Fibroblast of villous mesenchyme (primary cell): ENCODE measurements around the gene CUL3. TPM values are rescaled to one million over a fixed set of nuclear protein-coding genes. Genes with fewer than 3 reads are reported as not detected.

ENCODE experiments used
- DNase-seq: peaks from one replicate; pipeline ENCODE4 v3.0.0-alpha.2; 2010; ENCODE audit warnings: low read depth
- H3K4me3 ChIP-seq: 2 replicates; pipeline ENCODE4 v1.5.1; 2011; ENCODE audit warnings: low read depth, mild to moderate bottlenecking, low read length
- CTCF ChIP-seq: IDR thresholded peaks from 2 replicates; pipeline ENCODE4 v1.5.1; 2012; ENCODE audit warnings: low read depth, mild to moderate bottlenecking, low read length; ENCODE audit not compliant: insufficient read depth
- total RNA-seq: library from RNA; depleted of rRNA; stranded (reverse); fragments of >200 nt; gene quantifications from 2 replicates; pipeline ENCODE4 v1.2.3, GENCODE V29; 2012

The CUL3 gene
- total RNA-seq, 1 donor: 82.5 TPM

- DNase-seq: no peak
Observed at GRCh38 chr2:224440988-224441387, 144.2 kb downstream of the CUL3 start.

GRCh38 chr2:224438726-224439125, 146.4 kb downstream of the CUL3 start:
- TF ChIP-seq CTCF: no peak
- DNase-seq: no peak
- no peak overlapping the region for H3K4me3 ChIP-seq

More at GRCh38 chr2:224440988-224441387, 144.2 kb downstream of the CUL3 start:
- no peak overlapping the region for H3K4me3 ChIP-seq
- TF ChIP-seq CTCF: no peak

- no peak overlapping the region for H3K4me3 ChIP-seq
- TF ChIP-seq CTCF: no peak
Observed at GRCh38 chr2:224436634-224437033, 148.5 kb downstream of the CUL3 start.

GRCh38 chr2:224434618-224435017, 150.5 kb downstream of the CUL3 start:
- H3K4me3 ChIP-seq: no peak overlapping the region
- no peak for TF ChIP-seq CTCF
- DNase-seq: no peak

More at GRCh38 chr2:224436634-224437033, 148.5 kb downstream of the CUL3 start:
- DNase-seq: no peak

- DNase-seq: no peak
- no peak for TF ChIP-seq CTCF
- no peak overlapping the region for H3K4me3 ChIP-seq
Observed at GRCh38 chr2:224433442-224433841, 151.7 kb downstream of the CUL3 start.

GRCh38 chr2:224432003-224432579, 153.1 kb downstream of the CUL3 start:
- no peak for TF ChIP-seq CTCF
- no peak for DNase-seq
- H3K4me3 ChIP-seq: no peak overlapping the region

- no peak for TF ChIP-seq CTCF
- DNase-seq: no peak
- H3K4me3 ChIP-seq: no peak overlapping the region
Observed at GRCh38 chr2:224429441-224429810, 155.7 kb downstream of the CUL3 start.
